NCI-H2081 (cell line): Measurements from ENCODE around the gene C1orf87.

ENCODE experiments used
- DNase-seq, 2 experiments: peaks; one replicate each; lab custom pipeline; 2025; lab: John Stamatoyannopoulos, UW

The C1orf87 gene

DNA sequence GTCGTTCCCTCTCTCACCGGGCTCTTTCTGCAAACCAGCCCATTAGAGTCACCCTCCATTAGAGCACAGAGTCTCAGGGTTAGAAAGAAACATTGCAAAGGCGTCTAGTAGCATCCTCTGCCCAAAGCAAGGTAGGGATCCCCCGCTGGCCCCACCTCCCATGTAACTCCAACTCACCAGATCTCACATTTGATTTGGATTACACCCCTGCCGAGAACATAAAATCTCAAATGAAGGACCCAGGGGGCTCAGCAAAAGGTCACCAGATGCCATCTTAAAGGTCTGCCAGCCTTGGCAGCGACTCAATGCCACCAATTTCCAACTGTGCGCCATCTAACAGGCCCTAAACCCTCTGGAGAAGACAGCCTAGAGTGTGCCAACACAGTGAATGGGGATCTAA, 14.1 kb downstream of the C1orf87 start:
- peak; percentile 81 to 96 for DNase-seq

DNA sequence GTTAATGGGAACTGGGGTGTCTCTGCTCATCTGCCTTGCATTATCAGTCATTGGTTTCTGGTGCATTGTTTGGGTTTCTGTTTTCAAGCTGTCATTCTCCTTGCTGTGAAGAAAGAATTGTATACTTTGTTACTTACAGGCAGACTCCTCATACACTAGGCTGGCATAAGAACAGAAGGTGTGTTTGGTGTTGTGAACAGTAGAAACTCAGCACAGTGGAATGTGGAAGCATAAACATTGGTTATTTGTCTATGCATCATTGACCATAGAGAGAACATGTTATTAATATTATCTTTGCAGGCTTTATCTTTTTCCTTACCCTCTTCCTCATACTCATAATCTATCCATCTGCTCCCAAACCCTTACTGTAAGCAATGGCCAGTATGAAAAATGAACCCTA, 18.2 kb downstream of the C1orf87 start:
- no peak for DNase-seq

DNA sequence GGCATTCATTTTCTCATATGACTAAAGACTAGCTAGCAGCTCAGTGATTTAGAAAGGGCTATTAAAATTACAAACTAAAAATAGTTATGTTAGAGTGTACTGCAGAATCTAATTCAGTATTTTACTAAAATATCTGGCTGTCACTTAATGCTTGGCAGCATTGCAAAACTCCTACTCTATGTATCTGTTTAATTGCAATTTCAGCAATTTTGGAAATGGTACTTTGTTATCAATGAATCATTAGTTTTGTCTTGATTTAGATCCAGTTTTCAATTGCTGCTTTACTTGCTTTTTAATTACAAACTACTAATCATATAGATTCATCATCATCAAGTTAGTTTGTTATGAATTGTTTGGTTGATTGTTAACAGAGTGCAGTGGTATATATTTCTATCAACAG, 19.2 kb downstream of the C1orf87 start:
- no peak for DNase-seq

DNA sequence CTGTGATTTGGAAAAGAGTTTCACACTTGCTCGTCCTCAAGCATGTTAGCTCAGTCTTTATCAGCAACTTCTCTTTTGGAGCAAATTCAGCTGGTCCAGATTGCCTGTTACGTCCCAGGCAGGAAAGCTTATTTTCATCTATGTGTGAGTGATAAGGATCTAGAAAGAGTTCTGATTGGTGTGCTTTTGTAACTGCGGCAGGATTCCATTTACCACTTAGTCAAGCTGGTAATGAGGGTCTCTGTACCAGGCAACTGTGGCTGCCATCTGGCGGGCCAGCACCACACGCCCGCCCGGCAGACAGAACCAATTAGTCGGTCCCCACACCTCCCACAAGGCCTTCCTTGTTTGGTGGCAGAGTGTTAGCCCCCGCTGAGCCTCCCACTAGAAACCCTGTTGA, 21.0 kb downstream of the C1orf87 start:
- DNase-seq: no peak

DNA sequence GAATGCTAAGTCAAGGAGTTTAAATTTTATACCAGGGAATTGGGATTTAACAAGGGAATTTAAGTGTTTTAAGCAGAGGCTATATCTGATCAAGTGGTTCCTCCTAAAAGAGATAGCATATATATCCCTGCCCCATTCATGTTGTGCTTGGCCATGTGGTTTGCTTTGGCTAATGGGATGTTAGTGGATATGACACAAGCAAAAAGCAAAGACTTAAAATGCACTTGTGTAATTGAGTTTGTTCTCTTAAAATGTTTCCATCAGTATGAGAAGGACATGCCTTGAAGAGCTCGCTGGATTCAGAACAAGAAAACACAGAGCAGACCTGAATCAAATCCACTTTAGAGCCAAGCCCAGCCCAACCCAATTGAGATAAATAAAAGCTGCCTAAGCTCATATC, 22.4 kb downstream of the C1orf87 start:
- no peak for DNase-seq

DNA sequence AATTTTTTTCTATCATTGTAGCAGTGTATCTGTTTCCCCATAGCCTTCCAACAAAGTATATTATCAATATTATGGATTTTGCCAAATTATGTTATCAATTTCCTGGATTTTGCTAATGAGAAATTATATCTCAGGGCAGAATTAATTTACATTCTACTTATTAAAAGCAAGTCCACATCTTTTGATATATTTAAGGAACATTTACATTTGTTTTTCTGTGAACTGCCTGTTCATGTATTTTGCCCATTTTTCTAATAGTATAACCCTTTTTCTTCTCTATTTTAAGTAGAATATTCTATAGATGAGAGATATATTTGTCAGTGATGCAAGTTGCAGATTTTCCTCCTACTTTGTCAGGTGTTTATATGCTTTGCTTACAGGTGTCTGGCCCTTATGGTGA, 24.4 kb downstream of the C1orf87 start:
- no peak for DNase-seq

DNA sequence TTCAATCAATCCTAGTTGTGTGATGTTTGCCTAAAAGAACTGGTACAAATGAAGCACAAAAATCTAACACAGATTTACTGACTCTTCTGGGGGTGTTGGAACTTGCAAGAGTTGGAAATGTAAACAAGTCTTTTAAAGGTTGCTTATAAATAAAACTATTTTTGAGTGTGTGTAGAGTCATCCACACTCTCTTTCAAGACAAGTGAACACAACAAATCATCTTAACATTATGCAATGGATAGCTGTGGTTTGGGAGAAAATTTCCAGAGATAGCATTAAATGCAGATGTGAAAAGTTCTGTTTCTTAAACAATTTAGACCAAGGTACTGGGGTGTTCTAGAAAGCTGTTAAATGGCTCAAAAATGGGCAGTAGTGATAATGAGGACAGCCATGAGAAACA, 28.7 kb downstream of the C1orf87 start:
- DNase-seq: no peak

DNA sequence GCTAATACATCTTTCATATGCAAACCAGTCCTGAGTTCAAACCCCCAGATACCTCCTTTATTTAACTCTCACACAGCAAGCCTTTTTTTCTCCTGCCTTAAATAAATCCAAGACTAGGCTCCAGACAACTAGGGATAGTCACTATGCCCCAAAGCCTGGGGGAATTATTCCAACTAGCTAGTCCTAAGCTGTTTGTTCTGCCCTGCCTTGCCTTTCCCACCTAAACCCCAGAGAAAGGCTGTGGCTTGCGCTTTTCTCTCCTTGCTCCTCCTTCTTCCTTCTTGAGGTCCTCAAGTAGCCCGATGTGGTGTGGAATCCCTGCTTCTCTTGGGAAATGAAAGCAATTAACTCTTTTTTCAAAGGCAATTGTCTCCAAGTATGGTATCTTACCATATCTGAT, 31.8 kb downstream of the C1orf87 start:
- DNase-seq: no peak

DNA sequence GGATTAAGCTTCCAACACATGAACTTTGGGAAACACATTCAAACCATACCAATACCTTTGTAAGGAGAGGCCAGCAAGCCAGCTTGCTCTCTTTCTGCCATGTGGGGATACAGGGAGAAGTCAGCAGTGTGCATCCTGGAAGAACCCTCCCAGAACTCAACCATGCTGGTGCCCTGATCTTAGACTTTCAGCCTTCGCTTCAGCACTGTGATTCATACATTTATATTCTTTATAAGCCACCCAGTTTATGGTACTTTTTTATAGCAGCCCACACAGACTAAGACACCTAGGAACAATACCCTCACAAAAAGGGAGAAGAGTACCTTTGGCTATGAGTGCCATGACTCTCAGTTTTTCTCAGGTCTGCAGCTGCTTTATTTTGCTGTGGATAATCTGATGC, 35.9 kb downstream of the C1orf87 start:
- DNase-seq: no peak

DNA sequence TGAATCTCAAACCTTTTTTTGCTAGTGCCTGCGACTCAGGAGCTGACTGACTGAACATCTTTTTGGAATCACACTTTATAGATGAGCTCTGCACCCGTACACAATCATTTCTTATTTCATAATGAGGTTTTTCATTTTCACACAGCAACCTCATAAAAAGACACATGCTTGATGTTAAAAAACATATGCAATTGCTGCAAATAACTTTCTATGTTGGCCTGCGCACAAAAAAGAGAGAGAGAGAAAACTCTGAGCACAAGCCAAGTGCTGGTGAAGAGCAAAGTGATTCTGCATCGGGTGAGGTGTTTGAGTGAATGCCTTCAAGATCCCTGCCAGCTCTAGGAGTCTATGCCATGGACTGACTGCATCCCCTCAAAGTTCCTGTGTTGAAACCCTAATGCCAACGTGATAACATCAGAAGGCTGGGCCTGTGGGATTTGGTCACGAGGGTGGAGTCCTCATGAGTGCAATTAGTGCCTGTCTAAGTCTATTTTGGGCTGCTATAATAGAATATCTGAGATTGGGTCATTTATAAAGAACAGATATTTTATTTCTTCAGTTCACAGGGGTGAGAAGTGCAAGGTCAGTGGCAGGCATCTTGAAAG, 36.6 kb downstream of the C1orf87 start:
- DNase-seq: no peak

DNA sequence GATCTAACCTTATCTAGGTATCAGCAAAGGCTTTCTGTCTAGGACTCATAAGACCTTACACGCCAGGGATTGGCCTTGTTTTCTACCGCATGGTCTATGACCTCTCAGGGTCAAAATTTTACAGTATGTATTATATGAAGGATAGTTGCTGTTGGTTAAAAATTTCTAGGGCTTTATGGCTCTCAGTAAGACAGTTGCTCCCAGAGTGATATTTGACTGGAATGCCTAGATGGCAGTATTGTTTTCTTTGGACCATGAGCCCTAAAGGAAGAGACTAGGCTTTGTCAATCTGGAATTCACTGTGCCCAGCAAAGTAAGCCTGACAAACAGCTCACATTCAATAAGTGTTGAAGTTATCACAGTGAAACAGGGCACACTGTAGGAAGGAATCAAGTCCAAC, 37.6 kb downstream of the C1orf87 start:
- no peak for DNase-seq

DNA sequence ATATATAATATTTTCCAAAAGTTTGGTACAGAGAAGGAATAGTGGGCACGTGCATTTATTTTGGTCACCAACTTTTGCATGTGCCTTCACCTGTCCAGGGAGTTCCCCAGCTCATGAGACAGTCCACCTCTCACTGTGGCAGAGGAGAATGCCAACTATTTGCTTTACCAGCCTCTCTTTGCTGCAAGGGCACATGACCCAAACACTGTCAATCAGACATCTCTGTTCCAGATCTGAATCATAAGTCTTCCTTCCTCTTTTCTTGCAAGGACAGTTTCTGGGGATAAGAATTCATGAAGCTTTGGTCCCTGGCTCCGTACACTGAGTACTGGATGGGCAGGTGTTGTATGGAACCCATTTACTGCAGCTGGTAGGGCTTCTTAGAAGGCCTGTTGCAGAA, 38.6 kb downstream of the C1orf87 start:
- DNase-seq: no peak

DNA sequence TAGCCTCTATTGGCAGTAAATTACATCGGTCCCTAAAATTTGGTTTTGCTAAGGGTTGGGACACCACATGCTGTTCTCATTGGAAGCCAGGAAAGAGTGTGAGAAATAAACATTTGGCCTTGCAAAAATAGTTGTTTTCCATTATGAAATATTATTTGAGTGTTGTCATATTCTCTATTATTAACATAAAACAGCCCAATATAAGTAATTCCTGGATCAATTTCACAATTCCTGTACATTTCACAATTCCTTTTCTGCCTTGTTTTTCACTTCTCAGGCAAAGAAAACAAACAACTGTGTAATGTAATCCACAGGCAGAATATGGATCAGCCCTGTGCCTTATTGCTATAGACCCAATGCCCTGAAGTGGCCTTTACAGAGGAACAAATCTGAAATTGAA, 40.5 kb downstream of the C1orf87 start:
- DNase-seq: no peak

DNA sequence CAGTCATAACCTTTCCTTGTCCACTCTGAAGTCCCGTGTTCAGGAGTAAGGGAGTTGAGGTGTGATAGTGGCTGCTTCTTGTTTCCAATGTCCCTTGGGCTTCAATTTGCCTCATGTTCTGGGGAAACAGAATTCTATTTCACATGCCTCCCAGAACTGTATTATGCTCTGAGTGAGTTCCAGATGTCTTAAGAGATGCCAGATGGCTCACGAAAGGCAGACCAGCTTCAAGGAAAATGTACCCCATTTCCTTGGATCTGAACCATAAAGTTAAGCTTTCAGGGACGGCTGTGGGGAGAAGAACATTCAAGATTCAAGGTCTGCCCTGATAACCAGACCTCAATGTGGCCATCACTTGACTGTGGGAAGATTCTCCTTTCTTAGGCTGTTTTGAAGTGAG, 42.4 kb downstream of the C1orf87 start:
- DNase-seq: no peak

DNA sequence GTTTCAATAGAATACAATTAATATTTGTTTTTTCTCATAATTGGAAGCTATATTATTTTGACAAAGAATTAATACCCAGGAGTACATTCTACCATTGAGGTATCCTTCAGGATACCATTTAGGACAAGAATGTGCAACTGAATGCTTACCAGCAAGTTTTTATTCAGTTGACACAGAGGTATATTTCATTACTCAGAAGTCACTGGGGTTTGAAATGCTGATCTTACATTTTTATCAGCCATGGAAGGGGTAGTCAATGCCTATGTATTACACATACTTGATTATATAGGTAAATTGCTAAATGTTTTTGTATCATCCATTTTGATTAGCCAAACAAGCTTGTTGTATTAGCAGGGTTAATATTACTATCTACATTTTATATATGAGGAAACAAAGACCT, 48.0 kb downstream of the C1orf87 start:
- DNase-seq: no peak

DNA sequence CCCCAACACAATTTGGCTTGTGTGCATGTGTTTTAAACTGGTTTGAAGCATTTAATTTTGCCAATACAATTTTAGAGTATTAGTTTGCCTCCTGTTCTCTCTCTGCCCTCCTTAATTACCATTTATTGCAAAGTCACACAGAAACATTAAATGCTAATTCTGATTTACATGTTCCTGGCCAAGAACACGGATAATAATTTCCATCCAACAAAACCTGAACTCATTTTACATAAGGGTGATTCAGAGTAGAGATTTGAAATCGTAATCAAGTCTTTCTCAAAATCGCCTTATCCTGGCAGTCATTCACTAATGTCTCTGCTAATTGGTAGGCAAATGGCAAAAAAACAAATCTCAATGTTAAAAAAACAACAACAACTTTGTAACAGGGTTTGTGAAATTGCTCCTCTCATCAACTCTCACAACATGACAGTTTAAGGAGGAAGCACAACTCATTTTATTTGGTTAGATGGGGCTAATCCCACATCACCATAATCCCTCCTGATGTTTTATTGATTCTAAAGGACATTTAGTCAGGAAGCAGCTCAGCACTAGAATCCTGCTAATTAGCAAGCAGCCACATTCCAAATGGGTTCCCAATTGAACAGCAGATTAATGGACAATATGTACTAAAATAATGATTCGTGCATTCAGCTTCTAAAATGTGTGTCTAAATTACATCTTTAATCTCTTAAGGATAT, 55.9 kb downstream of the C1orf87 start:
- DNase-seq: no peak

DNA sequence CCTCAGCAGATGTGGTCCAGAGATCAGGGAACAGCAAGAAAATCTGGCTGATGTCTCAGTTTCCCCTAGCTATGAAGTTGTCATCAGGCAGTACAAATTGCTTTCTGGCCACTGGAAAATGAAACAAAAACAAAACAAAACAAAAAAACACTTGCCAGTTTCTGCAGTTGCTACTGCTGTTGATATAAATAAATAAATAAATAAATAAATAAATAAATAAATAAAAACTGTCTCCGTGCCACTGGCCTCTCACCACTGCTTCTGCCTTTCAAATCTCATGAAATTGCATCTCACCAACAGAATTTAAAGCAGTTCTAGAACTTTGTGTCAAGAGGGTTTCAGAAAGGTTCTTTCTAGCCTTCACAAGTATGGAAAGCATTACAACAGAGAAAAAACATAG, 62.9 kb downstream of the C1orf87 start:
- no peak for DNase-seq

DNA sequence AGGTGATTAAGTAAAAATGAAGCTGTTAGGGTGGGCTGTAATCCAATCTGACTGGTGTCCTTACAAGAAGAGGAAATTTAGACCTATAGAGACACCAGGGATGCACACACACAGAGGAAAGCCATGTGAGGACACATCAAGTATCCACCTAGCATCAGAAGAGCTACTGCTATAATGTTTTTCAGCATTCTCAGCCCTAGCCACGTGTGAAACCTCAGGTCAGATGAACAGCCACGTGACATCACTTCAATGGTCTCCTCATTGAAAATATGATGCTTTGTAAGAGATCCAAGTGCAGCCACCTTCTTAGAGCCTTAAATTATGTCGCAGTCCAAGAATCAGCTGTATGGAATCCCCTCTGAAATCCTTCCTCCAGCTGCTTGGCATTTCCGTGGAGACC, 65.1 kb downstream of the C1orf87 start:
- DNase-seq: no peak

DNA sequence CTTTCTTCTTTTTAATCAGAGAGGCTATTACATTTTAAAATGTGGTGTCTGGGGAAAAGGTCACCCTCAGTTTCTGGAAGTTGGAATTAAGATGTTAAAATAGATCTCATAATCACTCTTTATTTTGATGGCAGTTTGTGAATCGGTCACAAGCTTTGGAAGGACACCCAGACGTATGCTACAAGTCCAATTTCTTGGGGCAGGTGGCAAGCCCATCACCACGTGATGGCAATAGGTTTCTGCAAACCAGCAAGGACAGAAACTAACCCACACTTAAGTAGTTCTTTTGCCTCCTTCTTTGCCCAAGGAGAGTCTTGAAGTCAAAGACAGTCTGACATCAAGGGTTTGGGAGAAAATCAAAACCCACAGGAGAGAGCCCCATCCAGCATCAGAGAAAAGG, 72.9 kb downstream of the C1orf87 start:
- no peak for DNase-seq

DNA sequence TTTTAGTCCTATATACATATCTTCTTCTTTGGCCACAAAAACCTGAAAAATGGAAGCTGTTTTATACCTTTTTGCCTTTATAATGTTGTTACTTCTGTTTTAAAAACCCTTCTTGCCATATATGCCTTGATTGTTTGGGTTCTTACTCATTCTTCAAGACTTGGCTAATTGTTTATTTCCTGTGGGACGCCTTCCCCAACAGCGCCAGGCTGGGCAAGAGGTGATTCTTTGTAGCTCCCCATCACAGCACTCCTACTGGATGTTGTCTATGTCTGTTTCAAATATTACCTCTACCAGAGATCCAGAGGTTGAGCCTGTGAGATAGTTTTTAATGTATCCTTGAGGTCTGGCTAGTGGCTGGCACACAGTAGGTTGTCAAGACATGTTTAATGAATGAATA, 73.8 kb downstream of the C1orf87 start:
- no peak for DNase-seq

DNA sequence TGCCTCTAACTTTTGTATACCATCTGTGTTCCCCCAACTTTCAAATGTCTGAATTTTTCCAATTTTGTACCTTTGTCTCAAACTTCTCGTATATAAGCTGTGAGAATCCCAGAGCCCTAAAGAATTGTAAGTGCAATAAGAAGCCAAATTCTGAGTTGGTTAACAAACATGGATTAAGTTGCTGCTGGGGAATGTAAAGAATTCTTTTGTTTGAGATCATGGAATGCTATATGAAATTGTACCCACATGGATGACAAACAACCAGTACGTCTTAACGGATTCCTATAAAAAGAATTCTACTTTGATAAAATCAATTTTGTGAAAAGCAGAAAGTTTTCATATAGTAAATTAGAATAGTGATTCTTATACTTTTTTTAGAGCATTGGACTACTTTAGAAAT, 74.6 kb downstream of the C1orf87 start:
- DNase-seq: no peak

DNA sequence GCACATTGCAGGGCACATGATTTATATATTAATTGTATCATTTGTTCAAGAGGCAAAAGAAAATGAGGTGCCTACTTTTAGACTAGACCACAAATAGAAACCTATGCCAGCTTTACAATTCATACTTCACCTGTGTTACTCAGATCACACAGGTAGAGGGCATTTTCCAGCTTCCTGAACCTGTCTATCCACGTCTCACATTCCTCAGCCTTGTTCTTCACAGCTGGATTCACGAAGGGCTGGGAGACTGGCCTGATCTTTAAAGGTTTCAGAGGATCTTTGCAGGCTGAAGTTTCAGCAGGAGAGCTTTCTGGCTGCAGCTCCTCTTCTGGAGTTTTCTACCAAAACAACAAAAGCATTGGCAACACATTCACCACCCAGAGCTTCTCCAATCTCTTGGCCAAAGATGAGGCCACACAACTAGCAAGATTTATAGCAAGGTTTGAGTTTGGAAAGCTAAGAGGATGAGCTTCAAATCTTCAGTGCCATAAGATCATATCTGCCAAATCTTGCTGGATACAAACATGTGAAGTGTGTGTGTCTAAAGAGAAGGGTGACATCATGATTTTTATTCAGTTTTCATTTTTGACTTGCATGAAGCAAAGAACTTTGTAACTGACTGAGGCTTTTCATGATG, 76.0 kb downstream of the C1orf87 start:
- DNase-seq: no peak

DNA sequence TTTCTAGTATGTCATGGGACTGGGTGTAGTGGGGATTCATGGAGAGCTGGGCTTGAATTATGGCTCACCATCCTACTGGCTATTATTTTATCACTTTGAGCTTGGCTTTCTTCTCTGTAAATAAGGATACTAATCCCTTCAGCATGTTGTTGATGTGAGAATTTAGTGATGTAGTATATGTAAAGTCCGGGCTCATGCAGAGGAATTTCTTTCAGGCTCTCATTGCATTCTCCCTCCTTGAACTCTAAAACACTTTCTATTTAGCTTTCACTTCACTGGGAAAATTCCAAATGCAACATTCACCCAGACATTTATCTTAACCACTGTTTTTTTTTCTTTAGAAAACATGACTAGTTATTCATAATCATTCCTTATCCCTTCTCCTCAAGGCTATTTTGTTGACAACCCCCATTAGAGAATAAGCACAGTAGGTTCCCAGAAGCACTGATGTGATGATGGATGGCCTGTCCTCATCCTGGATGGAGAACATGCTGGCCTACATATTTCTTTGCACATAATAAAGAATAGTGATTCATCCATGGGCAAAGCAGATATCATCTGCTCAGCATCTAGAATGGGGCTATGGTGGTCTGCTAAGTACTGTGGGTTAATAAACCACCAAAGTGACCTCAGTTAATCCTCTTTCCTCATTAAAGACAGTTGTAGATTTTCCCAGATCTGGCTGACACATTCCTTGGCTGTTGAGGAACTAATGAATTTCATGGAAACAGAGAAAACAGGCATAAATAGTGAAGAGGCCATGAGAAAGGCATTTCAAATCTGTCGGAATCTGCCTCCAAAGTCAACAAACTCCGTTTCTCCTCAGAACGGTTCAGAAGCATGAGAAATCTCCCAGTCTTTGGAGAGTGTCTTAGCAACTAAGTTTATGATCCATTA, 79.0 kb downstream of the C1orf87 start:
- no peak for DNase-seq
